GM12873 (cell line): ENCODE results near the gene PSMB11.

ENCODE experiments used
- CTCF ChIP-seq: IDR thresholded peaks from 2 replicates; pipeline ENCODE4 v1.5.1; 2012; ENCODE audit warnings: low read depth, mild to moderate bottlenecking, moderate library complexity, low read length, control low read depth; ENCODE audit not compliant: insufficient read depth; ENCODE audit errors: missing control alignments

Gene PSMB11

DNA sequence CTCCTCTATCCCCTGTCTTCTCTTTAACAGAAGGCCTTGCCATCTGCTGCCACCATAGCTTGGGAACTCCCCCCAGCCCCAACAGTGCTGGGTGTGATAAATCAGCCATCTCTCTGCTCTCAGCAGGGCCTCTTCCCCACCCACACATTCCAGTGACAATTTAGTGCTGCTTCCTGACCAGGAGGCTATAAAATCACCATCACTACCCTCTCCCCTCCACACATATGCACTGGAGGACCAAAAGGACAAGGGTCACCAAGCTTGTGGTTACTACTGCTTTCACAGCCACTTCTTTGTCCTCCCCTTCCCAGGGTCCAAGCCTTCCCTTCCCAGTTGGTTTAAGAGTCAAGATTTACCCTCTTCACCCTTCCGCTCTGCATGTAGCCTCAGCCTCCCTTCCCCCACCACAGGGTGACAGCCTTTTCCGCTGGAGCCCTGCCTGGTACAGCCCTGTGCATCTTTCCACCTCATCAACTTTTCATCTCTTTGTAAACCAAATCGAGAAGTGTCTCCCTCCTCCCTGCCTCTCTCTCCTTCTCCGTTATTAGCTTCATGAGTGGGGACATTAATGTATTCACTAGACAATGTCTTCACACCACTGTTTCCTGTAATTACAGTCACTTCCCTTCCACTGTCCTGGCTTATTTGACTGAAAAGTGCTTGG, 16.7 kb upstream of the PSMB11 start:
- TF ChIP-seq CTCF = no peak

DNA sequence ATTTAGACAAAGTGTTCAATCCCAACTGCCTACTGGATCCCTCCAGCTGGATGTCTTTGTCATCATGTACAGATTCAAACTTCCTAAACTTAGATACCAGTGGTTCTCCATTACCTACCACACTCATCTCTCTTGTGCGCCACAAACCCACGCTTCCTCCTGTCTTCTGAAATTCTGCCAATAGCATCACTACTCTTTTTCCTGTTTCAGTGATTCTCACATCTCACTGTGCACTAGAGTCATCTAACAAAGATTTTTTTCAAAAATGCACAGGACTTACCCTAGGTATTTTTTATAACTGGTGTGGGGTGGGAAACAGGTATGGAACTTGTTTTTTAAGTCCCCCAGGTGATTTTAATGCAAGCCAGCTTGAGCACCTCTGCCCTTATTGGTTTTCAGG, 13.2 kb upstream of the PSMB11 start:
- no peak for TF ChIP-seq CTCF

DNA sequence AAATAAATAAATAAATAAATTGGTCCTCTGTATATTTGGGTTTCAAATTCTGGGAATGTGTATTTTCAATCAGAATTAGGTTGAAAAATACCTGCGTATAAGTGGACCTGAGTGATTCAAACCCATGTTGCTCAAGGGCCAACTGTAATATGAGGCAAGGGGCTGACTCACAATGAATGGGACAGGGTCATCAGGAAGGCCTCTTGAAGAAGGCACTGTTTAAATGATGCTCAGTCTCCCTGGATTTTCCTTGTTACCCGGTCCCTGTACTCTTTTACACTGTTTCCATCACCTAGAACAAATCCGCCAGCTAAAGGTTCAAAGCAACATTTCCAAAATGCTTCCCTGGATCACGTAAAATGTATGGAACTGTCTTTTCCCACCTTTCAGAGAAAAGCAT, 11.1 kb upstream of the PSMB11 start:
- no peak for TF ChIP-seq CTCF

GRCh38 chr14:23033251-23033727, 8.7 kb upstream of the PSMB11 start:
- no peak for TF ChIP-seq CTCF

GRCh38 chr14:23033801-23034497, 8.1 kb upstream of the PSMB11 start:
- TF ChIP-seq CTCF = no peak

- TF ChIP-seq CTCF = no peak
Observed at GRCh38 chr14:23034498-23035302, 7.3 kb upstream of the PSMB11 start, which contains the start of gene PSMB5. TSS of gene PSMB5 (minus strand) at chr14:23034900. CDS start at chr14:23034881, 19 bp downstream.
